NCI-H510A treated with DMSO at 0.1 percent for 48 hours (cell line): ENCODE results near the gene IL20.
"Not testable (repeated sequence)": the region's sequence is repeated elsewhere in the genome, so short reads cannot be mapped to it uniquely, and the experiment has no call there.

Experiments
- DNase-seq: peaks from one replicate; lab custom pipeline; 2025; lab: John Stamatoyannopoulos, UW

The IL20 gene

DNA sequence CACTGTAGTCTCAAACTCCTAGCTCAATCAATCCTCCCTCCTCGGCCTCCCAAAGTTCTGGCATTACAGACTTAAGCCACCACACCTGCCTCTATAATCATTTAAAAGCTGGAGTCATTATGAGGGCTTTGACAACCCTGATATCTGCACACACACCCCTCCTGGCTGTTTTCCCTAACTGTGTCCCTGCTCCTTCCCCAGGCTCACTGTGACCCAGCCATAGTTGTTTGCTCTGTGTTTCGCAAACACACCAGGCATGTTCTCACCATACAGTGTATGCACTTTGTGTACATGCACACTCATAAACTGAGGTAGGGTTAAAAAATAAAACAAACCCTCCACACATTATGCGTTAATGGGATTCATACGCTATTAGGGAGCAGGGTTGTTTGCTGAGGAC lies 21.8 kb upstream of the IL20 start:
- no peak for DNase-seq

DNA sequence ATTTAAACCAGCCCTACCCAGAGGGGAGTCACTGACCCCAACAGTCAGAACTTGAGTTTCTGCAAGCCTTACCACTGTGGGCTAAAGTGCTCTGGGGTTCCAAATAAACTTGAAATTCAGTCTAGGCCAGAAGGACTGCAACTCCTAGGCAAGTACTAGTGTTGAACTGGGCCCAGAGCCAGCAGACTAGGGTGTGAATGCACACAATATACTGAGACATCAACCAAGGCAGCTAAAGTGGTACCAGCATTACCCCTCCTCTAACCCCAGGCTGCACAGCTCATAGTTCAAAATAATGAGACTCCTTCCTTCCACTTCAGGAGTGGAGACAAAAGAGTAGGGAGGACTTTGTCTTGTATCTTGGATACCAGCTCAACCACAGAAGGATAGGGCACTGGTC lies 18.9 kb upstream of the IL20 start:
- DNase-seq, result no peak

DNA sequence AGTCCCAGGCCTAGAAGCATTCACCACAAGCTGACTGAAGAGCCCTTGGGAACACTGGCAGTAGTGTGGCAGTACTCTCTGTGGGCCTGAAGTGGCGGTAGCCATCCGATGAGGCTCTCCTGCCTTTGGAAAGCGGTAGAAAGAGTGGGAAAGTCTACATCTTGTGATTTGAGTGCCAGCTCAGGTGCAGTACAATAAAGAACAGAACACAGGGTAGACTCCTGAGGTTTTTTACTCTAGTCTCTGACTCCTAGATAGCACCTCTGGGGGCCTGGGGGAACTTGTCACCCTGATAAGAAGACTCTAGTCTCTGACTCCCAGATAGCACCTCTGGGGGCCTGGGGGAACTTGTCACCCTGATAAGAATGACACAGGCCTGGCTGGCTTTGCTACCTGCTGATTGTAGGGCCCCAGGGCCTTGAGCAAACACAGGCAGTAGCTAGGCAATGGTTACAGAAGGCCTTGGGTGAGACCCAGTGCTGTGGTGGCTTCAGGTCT lies 18.0 kb upstream of the IL20 start:
- DNase-seq, result no peak

DNA sequence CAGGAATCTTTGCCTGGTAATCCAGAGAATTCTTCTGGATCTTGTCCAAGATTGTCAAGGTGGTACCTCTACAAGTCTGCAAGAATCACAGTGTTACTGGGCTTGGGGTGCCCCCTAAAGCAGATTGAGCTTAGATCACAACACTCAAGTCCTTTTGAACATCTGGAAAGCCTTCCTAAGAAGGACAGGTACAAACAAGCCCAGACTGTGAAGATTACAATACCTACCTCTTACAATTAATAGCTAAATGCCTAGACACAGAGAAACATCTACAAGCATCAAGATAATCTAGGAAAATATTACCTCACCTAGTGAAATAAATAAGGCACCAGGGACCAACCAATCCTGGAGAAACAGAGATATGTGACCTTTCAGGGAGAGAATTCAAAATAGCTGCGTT lies 17.5 kb upstream of the IL20 start:
- DNase-seq, result no peak

DNA sequence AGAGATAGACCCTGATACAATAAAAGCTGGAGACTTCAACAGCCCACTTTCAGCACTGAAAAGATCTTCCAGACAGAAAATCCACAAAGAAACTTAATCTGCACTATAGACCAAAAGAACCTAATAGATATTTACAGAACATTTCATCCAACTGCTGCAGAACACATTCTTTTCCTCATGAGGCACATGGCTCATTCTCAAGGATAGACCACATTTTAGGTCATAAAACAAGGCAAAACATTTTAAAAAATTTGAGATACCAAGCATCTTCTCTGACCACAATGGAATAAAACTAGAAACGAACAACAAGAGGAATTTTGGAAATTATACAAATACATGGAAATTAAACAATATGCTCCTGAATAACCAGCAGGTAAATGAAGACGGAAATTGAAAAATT lies 15.0 kb upstream of the IL20 start:
- no peak for DNase-seq

DNA sequence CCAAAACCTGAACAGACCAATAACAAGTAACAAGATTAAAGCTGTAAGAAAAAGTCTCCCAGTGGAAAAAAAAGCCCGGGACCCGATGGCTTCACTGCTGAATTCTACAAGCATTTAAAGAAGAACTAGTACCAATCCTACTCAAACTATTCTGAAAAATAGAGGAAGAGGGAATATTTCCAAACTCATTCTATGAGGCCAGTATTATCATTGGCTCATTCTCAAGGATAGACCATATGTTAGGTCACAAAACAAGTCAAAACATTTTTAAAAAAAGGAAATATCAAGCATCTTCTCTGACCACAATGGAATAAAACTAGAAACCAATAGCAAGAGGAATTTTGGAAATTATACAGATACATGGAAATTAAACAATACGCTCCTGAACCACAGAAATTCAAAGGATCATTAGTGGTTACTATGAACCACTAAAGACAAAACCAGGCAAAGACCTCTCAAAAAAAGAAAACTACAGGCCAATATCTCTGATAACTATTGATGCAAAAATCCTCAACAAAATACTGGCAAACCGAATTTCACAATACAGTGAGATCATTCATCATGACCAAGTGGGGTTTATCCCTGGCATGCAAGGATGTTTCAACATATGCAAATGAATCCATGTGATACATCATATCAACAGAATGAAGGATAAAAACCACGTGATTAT lies 13.9 kb upstream of the IL20 start:
- DNase-seq, result no peak

DNA sequence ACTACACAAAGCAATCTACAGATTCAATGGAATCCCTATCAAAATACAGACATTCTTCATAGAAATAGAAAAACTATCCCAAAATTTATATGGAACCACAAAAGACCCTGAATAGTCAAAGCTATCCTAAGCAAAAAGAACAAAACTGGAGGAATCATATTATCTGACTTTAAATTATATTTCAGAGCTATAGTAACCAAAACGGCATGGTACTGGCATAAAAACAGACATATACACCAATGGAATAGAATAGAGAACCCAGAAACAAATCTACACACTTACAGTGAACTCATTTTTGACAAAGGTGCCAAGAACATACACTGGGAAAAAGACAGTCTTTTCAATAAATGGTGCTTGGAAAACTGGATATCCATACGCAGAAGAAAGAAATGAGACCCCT lies 12.8 kb upstream of the IL20 start:
- DNase-seq, result not testable (repeated sequence)

DNA sequence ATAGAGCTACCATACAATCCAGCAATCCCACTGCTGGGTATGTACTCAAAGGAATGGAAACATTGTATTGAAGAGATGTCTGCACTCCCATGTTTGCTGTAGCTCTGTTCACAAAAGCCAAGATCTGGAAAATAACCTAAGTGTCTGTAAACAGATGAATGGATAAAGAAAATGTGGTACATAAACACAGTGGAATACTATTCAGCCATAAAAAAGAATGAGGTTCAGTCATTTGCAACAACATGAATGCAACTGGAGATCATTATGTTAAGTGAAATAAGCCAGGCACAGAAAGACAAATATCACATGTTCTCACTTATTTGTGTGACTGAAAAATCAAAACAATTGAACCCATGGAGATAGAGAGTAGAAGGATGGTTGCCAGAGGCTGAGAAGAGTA lies 11.7 kb upstream of the IL20 start:
- not testable (repeated sequence) for DNase-seq

DNA sequence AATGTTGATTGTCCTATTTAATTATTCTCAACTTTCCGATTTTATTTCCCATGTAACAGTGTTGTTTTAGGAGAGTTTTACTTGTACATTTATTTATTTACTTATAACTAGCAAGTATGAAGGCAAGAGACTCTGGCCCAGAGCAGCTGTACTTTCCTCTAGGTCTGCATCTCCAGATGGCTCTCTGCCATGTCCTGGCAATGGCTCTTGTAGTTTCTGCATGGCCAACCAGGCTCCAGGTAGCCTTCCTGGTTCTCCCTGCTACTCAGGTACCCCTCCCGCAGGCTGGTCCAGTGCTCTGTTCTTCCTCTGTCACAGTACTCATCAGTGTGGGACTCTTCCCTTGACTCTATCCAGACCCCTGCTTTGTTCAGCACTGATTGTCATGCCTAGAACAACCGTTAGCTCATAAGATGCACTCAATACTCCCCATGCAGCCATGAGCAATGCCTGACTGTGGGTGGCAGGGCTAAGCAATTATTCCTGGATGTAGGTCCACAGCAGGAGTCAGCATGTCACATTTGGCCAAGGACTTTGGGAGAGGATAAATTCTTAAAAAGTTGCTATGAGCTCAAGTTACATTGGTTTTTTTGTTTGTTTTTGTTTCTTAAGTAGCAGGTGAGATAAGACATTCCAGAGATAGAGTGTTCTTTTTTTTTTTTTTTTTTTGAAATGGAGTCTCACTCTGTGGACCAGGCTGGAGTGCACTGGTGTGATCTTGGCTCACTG lies 10.9 kb upstream of the IL20 start:
- DNase-seq, result no peak

DNA sequence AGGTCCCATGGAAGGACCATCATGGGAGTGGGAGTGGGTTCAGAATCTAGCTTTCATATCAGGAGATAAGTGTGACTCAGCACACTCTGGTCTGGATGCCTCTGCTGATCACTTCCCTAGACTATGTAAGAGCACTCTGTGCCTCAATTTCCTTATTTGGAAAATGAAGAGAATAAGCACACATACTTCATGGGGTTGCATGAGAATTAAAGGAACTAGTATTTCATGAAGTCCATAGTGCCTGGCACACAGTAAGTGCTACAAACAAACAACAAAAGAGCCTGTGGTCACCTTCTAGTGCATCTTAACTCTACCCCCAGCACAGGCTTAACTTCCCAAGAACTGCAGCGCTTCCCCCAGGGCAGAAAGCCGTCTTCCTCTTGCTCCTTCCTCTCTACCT lies 9.6 kb upstream of the IL20 start:
- DNase-seq, result no peak

DNA sequence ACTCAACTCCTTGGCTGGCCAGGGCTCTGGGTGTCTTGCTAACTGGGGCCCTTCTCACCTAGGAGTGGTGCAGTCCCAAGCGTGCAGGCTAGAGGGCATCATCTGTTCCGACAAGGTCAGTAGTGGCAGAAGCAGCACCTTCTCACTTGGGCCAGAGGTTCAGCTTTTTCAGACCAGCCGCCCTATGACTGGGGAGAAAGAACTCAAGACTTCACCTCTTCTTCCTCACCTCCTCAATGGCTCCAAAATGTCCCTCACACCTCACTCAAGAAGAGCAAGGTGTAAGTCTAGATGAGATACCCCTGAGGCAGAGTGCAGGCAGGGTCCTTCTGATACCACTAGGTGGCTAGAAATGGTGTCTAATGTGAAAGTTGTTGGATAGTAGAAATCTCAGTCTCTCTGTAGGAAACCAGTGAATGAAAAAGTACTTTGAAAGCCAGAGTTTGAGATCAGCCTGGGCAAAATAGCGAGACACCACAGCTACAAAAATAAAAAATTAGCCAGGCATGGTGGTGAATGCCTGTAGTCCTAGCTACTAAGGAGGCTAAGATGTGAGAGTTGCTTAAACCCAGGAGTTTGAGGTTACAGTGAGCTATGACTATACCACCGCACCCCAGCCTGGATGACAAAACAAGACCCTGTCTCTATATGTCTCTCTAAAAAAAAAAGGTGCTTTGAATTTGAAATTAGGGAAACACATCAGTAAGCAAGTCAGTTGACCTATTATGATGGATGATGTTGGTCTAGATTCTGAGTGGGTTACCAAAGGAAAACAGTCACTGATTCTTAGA lies 8.6 kb upstream of the IL20 start:
- DNase-seq, result no peak

DNA sequence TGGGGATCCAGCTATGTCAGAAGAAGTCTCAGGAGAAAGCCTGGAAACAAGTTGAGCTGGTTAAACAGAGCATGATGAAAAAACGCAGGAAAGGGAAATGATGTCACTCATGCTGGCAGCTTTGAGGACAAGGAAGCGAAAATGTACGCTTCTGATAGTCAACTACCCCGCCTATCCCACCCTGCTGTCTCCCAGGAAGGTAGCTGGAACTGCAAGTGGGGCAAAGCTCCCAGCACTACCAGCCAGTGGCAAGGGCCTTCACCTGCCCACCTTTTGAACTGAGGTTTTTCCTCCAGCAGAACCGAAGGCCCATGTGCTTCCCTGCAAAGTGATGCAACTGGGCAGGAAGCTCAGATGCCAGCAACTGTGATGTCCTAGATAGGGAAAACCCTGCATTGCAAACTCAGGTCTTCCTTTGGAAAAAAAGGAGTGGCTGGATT lies 6.3 kb upstream of the IL20 start:
- DNase-seq, result no peak

DNA sequence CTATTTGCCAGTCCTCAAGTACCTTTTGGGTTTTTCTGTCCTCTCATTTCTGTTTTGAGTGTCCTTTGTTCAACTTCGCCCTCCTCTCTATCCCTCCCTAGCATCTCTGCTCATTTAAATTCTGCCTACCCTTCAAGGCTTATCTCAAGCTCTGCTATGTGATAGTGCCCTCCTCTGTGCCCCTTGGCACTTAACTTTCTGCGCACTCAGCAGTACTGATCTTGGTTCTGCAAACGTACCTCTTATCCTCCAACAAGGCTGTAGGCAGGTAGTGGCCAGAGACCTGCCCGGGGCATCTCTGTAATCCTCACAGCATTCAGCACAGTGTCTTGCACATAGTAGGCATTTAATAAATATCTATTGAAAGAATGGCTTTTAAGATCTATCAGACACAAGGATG lies 5.3 kb upstream of the IL20 start:
- DNase-seq, result no peak

DNA sequence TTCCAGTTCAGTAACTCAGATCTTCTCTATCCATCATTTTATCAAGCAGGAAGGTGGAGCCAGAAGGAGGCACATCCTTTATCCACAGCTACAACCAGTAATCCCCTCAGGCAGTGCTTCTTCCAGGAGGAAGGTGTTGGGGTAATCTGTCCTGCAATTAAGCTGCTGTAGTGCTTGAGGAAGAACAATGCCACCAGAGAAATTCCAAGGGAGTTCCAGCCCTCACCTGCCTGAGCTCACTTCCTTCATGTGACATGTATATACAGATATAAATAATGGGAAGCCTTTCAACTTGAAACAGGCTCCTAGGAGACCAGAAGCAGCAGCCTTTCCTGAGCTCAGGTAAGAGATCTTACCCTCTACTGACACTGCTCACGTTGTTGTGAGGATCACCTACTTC lies 2.2 kb upstream of the IL20 start:
- DNase-seq, result no peak

DNA sequence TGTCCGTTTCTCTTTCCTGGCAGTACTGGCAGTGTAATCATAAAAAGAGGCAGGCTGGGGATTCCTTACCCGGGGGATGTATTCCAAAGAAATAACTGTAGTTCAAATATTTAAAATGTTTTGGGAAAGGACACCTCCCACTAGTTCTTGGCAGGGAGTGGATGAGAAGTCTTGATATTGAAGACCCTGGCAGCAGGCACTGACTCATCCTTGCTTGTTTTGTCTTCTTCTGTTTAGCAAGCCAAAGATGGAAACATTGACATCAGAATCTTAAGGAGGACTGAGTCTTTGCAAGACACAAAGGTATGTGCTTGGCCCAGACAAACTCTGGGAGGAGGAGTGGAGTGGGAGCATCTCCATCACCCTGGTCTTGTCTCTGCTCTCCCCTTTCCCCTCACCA lies 639 bp downstream of the IL20 start:
- DNase-seq, result no peak

DNA sequence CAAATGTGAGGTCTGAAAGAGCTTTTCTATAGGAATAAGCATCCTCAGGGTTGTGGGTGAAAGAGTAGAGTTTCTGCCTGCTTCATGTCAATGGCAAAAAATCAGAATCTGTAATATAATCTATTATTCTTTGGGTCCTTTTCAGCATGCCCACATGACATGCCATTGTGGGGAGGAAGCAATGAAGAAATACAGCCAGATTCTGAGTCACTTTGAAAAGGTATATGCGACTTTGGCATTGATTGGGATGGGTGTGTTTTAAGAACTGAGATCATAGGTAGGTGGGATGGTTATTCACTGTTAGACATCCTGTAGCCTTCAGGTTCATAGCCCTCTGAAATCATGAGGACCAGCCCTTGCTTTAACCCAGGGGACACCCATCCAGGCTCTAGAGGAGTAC lies 1.8 kb downstream of the IL20 start:
- DNase-seq, result no peak

DNA sequence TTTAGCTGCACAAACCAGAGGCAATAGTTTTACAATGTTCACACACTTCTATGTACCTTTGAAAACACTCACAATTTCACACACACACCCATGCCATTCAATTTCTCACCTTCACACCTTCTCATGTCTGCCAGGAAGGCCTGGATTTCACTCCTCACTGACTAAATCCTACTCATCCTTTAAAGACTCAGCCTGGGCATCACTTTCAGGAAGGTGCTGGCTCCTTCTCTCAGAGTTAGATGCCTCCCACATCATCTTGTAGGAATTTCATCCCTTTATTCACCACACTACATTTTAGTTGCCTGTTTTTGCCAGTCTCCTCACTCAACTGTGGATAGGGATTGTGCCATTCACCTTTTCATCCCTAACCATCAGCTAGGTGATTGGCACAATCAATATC lies 2.3 kb downstream of the IL20 start:
- no peak for DNase-seq

DNA sequence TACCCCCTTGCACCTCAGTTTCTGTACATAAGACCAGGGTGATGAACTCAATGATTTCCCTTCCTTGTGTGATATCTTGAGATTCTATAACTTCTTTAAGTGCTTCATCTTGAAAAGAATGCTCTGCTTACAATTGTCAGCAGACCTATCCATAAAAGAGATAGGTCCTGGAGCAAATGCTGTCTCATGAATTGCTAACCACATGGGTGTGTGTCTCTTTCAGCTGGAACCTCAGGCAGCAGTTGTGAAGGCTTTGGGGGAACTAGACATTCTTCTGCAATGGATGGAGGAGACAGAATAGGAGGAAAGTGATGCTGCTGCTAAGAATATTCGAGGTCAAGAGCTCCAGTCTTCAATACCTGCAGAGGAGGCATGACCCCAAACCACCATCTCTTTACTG lies 2.8 kb downstream of the IL20 start:
- no peak for DNase-seq

DNA sequence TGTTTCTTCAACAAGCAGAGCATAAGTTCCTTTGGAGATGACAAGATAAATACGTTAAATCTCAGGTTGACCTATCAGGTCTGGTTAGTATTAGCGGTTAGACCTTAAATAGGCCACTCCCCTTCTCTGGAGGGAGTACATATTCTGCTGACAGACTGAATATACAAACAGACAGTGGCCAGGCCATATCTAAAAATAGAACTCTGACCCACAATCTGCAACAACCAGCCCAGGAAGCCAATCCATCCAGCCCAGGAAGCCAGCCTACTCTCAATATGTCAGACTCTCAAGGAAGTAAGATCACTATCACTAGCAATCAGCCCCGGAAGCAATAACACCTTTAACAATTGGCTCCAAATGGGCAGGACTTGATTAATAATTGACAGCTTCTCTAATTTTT lies 6.7 kb downstream of the IL20 start:
- DNase-seq, result no peak

DNA sequence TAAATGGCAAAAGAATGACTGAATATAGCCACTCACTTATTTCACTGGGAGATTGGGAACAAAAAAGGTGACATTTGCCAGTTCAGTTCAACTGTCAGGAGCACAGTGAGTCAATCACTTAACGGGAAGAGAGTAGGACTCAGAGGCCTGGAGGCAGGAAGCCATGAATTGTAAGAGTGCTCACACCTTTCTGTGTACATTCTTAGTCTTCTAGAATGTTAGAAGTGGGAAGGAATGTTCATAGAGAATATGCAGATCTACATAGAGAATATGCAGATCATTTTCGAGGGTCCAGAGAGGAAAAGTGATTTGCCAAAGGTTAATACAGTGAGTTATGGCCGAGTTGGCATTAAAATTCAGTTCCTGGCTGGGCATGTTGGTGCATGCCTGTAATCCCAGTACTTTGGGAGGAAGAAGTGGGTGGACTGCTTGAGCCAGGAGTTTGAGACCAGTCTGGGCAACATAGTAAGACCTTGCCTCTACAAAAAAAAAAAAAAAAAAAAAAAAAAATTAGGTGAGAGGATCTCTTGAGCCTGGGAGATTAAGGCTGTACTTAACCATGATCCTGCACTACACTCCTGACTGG lies 8.3 kb downstream of the IL20 start:
- DNase-seq, result no peak

DNA sequence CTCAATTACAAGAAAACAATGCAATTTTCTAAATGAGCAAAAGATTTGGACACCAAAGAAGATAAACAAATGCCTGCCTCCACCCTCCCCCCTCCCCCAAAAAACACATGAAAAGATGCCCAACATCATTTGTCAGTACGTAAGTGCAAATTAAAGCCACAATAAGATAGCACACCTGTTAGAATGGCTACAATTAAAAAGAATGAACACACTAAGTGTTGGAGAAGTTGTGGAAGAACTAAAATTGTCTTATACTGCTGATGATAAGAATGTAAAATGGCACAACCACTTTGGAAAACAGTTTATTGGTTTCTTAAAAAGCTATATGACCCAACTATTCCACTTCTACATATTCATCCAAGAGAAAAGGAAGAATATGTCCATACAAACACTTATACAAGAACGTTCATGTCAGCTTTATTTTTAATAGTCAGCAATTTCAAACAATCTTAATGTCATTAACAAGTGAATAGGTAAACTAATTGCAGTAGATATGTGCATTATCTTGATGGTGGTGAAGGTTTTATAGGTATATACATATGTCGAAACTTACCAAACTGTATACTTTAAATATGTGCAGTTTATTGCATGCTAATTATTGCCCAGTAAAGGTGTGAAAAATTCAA lies 10.4 kb downstream of the IL20 start:
- DNase-seq, result no peak

DNA sequence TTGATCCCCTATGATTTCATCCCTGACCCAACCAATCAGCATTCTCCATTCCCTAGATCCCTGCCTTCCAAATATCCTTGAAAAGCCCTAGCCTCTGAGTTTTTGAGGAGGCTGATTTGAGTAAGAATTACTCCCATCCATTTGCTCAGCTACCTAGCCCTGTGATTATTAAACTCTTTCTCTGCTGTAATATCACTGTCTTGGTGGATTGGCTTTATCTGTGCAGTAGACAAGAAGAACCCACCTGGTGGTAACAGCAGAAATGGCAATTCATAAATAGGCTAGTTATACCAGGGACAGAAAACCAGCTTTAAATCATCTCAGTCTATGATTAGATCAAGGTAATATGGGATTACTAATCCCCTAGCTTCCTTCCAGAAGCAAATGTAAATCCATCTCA lies 13.0 kb downstream of the IL20 start:
- no peak for DNase-seq
